OCI-LY1 (cell line): ENCODE data around the gene SPDYE6.

ENCODE experiments used
- EZH2 ChIP-seq: fragments of 200-600 bp; sonication (generic), shearing (Covaris generic); IDR thresholded peaks from 2 replicates; pipeline ENCODE4 v1.8.0; 2017; ENCODE audit warnings: borderline replicate concordance, mixed run types, mild to moderate bottlenecking, antibody characterized with exemption, low read length, moderate library complexity, mixed read lengths
- TF ChIP-seq, protein P1 (sequence below): fragments of 200-600 bp; sonication (generic), shearing (Covaris generic); IDR thresholded peaks from 2 replicates; pipeline ENCODE4 v1.5.1; 2017; ENCODE audit warnings: mild to moderate bottlenecking, antibody characterized with exemption, low read length, moderate library complexity, mixed read lengths

- TF ChIP-seq, protein P1, sequence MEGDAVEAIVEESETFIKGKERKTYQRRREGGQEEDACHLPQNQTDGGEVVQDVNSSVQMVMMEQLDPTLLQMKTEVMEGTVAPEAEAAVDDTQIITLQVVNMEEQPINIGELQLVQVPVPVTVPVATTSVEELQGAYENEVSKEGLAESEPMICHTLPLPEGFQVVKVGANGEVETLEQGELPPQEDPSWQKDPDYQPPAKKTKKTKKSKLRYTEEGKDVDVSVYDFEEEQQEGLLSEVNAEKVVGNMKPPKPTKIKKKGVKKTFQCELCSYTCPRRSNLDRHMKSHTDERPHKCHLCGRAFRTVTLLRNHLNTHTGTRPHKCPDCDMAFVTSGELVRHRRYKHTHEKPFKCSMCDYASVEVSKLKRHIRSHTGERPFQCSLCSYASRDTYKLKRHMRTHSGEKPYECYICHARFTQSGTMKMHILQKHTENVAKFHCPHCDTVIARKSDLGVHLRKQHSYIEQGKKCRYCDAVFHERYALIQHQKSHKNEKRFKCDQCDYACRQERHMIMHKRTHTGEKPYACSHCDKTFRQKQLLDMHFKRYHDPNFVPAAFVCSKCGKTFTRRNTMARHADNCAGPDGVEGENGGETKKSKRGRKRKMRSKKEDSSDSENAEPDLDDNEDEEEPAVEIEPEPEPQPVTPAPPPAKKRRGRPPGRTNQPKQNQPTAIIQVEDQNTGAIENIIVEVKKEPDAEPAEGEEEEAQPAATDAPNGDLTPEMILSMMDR: no peak
- no peak for TF ChIP-seq EZH2
Observed at GRCh38 chr7:102323914-102324195, 32.4 kb downstream of the SPDYE6 start.
